Loucy (cell line): ENCODE data around the gene TOP3A.

Experiments used
- EZH2phosphoT487 ChIP-seq: fragments of 200-600 bp; IDR thresholded peaks from 2 replicates; pipeline ENCODE4 v1.6.1; 2018; ENCODE audit warnings: antibody characterized with exemption, mild to moderate bottlenecking, moderate library complexity, borderline replicate concordance
- TF ChIP-seq, protein P1 (sequence below): fragments of 200-600 bp; sonication (generic); conservative IDR thresholded peaks from 2 replicates; pipeline ENCODE4 v1.5.1; 2014; ENCODE audit warnings: mild to moderate bottlenecking, antibody characterized with exemption, low read length

DNA sequence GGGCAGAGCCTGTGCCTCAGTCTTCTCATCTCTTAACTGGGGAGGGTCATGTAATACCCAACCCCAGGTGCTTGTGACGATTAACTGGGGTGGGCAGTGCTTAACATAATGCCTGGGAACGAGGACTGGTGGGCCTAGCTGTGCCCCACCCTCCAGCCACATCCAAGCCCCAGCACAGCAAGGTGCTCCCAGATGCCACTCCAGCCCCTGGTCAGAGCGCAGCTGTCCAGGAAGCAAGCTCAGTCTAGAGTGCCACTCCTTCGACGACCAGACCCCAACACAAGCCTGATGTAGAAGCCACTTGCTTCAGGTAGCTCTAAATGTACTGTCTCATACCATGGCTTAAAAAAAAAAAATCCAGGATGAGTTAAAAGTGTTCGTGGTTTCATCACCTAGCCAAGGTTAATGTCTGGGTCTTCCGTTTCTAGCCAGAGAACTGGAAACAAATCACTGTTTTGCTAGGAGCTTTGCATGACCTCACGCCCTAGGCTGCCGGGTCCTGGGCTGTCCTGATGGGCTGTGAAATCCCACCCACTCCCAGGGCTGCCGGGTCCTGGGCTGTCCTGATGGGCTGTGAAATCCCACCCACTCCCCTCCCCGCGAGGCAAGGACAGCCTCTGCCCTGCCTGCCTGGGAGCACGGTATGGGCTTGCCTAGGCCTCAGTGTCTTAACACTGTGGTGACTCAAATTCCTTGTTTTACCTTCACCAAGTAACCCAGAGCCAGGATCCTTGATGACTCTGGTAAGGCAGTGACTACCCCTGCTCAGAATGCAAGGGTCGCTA, 46.7 kb downstream of the TOP3A start:
- TF ChIP-seq, protein P1, sequence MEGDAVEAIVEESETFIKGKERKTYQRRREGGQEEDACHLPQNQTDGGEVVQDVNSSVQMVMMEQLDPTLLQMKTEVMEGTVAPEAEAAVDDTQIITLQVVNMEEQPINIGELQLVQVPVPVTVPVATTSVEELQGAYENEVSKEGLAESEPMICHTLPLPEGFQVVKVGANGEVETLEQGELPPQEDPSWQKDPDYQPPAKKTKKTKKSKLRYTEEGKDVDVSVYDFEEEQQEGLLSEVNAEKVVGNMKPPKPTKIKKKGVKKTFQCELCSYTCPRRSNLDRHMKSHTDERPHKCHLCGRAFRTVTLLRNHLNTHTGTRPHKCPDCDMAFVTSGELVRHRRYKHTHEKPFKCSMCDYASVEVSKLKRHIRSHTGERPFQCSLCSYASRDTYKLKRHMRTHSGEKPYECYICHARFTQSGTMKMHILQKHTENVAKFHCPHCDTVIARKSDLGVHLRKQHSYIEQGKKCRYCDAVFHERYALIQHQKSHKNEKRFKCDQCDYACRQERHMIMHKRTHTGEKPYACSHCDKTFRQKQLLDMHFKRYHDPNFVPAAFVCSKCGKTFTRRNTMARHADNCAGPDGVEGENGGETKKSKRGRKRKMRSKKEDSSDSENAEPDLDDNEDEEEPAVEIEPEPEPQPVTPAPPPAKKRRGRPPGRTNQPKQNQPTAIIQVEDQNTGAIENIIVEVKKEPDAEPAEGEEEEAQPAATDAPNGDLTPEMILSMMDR, result no peak
- no peak for TF ChIP-seq EZH2phosphoT487
